Measurements from ENCODE around the gene MEPCE. TPM values are rescaled to one million over a fixed set of nuclear protein-coding genes. Genes with fewer than 3 reads are reported as not detected.

MEPCE gene
- total and polyA plus RNA-seq, 10 of the 15 experiments (the other 5 are each of a cell fraction or from before 2014, with no cell fraction given), result 8.2 to 48.0 (median 22.1) TPM

GRCh38 chr7:100406767-100407166 lies 22.9 kb upstream of the MEPCE start:
- H4K20me1 ChIP-seq (ENCODE audit: control insufficient read depth, insufficient read depth), result no peaks in the 10 kb centered on the region
- no peak for ATAC-seq
- H2AFZ ChIP-seq (ENCODE audit: control insufficient read depth, low read depth, low read length), result no peak overlapping the region
- WGBS (ENCODE audit: insufficient coverage, insufficient replicate concordance, low lambda C conversion rate, missing lambda C conversion rate), result 66% methylated on average over 6 of the region's 6 CpGs
- H3K4me3 ChIP-seq, result no peak overlapping the region
- H3K4me1 ChIP-seq (ENCODE audit: control insufficient read depth, insufficient read depth, low read length), result peaks cover 7% of the 10 kb centered on the region
- no peak overlapping the region for H3K27ac ChIP-seq (ENCODE audit: control insufficient read depth, insufficient read depth)
- TF ChIP-seq, protein P1, sequence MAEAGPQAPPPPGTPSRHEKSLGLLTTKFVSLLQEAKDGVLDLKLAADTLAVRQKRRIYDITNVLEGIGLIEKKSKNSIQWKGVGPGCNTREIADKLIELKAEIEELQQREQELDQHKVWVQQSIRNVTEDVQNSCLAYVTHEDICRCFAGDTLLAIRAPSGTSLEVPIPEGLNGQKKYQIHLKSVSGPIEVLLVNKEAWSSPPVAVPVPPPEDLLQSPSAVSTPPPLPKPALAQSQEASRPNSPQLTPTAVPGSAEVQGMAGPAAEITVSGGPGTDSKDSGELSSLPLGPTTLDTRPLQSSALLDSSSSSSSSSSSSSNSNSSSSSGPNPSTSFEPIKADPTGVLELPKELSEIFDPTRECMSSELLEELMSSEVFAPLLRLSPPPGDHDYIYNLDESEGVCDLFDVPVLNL (IDR thresholded peaks at IDR 0.05; ENCODE audit: low read depth, low read length), result no peak
- TF ChIP-seq ZNF274 (IDR thresholded peaks at IDR 0.05; ENCODE audit: insufficient read depth, insufficient read length), result no peak
- TF ChIP-seq NKRF (conservative IDR thresholded peaks at IDR 0.05), result no peak
- TF ChIP-seq KAT2A (conservative IDR thresholded peaks at IDR 0.05; ENCODE audit: control insufficient read depth, low read depth, low read length), result no peak
- no peak for TF ChIP-seq SMAD5 (IDR thresholded peaks at IDR 0.05; ENCODE audit: low read depth)
- TF ChIP-seq MYC (IDR thresholded peaks at IDR 0.05; ENCODE audit: insufficient read depth, insufficient read length, insufficient replicate concordance, low read length, severe bottlenecking), result no peak
- no peak for TF ChIP-seq CEBPB (IDR thresholded peaks at IDR 0.05; ENCODE audit: borderline replicate concordance in 1 of 2, low read depth in 2 of 2, low read length in 2 of 2)
- intact Hi-C loops (cut with micrococcal nuclease; ENCODE audit: unreplicated experiment), result loop anchor here (1.0 to 5.0 kb wide), 4 partner anchors 32 to 274 kb away; partner anchors contain the start of gene PILRB
- POLR2A ChIA-PET, result interaction anchor here (0.7 to 2.4 kb wide), 10 partner anchors 8 to 189 kb away, joined by 3 to 10 read pairs (median 4); partner anchors contain the start of gene ZCWPW1
- no peak for FAIRE-seq
- RAD21 ChIA-PET (ENCODE audit: unreplicated experiment), result interaction anchor here (0.6 to 3.7 kb wide), 26 partner anchors 9 to 273 kb away, joined by 4 to 89 read pairs (median 7); partner anchors contain the start of genes FBXO24, LAMTOR4, LRCH4 and PILRB
- H3K9ac ChIP-seq (ENCODE audit: control insufficient read depth, insufficient read depth, low read length), result no peak overlapping the region
- no TSS peak for BruUV-seq (replicated peaks)
- no peaks in the 10 kb centered on the region for H3K27me3 ChIP-seq (replicated peaks in 1 of 2; ENCODE audit: control insufficient read depth in 2 of 2, insufficient read depth in 2 of 2, low read length in 1 of 2)
- DNase-seq (ENCODE audit: low read depth, low spot score), result no peak
- H3K36me3 ChIP-seq (ENCODE audit: control insufficient read depth in 2 of 2, insufficient read depth in 2 of 2, low read length in 1 of 2), result no peaks in the 10 kb centered on the region
- CTCF ChIA-PET, result interaction anchor here (0.6 to 4.0 kb wide), 41 partner anchors 9 to 413 kb away, joined by 3 to 134 read pairs (median 7); partner anchors contain the start of genes LAMTOR4, PILRA, PILRB and TSC22D4
- H3K79me2 ChIP-seq (ENCODE audit: control insufficient read depth, insufficient read depth, low read length), result no peaks in the 10 kb centered on the region
- H3K9me3 ChIP-seq (replicated peaks; ENCODE audit: control insufficient read depth, insufficient read depth, low read length), result no peaks in the 10 kb centered on the region
- H3K4me2 ChIP-seq (ENCODE audit: control insufficient read depth, insufficient read depth), result no peak overlapping the region
- in situ Hi-C loops (cut with MboI), result loop anchor here (5.0 kb wide), 1 partner anchor 274 kb away; no protein-coding TSS in a partner anchor
- SMC1A ChIA-PET (ENCODE audit: uncharacterized antibody, unreplicated experiment), result interaction anchor here (0.8 to 4.5 kb wide), 27 partner anchors 9 to 273 kb away, joined by 3 to 65 read pairs (median 9); partner anchors contain the start of genes MEPCE and ZCWPW1

All from GM12878 (cell line).